GM18520 (cell line): ENCODE measurements around the gene EIF5.

ENCODE experiments used
- ATAC-seq: cut with Tn5 transposase; IDR thresholded peaks from one replicate; pipeline ENCODE4 v1.9.1; 2021; ENCODE audit not compliant: unreplicated experiment

EIF5 gene

DNA sequence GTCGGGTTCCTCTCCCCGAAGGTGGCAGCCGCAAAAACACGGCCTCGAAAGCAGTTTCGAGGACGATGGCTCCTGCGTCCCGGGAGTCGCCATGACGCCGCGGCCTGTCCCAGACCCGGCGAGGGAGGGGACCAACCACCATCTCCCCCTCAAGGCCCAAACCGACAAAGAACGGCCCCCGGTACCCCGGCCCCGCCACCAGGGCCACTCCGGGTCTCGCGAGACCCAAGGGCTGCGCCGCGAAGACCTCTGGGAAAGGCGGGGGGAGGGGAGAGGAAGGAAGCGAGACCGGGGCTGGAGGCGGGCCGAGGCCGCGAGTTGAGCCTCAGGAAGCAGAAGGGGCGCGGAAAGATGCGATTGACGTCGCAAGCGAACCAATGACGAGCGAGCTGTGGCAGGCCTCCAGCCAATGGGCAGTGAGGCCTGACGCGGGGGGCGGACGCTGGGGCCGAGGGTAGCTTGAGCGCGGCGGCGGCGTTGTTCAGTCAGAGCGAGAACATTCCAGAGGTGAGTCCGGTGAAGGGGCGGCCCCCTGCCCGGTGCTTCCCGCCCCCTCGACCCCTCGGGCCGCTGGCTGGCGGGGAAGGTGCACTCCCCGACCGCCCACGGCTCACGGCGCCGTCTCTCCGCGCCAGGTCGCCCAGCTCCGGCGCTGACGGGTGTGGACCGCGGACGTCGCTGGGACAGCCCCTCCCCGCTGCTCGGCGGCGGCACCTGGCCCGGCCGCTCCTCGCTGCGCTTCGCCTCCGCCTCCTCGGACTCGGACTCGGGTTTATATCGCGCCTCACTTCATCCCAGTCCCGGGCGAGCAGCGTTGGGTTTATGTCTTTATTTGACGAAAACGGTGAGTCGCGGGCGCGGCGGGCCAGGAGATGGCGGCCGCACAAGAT is at the start of gene EIF5:
Gene EIF5 (plus strand): TSS at position 484 of the 890 bp plus-strand sequence. CDS start 1,624 bp downstream, outside the sequence.
- peak; percentile 88 for ATAC-seq

GRCh38 chr14:103284574-103285467 is 49.2 kb upstream of the EIF5 start:
- ATAC-seq: no peak

- no peak for ATAC-seq
Measured at GRCh38 chr14:103286460-103286859, 47.6 kb upstream of the EIF5 start.

- no peak for ATAC-seq
Measured at GRCh38 chr14:103286968-103287850, 46.8 kb upstream of the EIF5 start.

DNA sequence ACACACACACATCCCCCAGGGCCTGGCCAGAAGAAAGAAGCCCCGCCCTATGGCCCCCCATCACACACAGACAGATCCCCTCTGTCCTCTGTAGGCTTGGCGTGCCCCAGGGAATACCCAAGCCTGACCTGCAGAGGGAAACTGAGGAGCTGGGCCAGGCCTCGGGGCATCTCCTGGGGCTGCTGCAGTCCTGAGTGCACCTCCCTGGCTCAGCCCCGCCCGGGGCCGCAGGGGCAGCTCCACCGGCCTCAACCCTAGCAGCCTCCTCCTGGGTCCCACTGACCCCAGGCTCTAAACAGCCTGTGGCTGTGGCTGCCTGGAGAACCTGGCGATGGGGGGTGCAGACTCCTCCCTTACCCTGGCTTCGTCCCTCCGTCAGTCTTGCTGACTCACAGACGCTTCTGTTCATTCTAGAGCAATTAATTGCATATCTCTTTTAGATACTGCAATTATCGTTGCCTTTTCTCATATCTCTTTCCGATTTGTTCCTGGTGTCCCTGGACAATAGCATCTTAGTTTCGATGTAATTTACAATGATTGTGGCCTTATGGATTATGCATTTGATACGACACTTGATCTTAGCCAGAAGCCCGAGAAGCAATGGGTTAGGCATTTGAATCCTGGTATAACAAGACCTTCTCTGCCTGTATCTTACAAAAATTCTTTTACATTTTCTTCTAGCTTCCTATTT is 45.8 kb upstream of the EIF5 start:
- no peak for ATAC-seq

- no peak for ATAC-seq
Measured at GRCh38 chr14:103290056-103290455, 44.0 kb upstream of the EIF5 start.

- ATAC-seq: no peak
Measured at GRCh38 chr14:103290494-103290893, 43.5 kb upstream of the EIF5 start.

DNA sequence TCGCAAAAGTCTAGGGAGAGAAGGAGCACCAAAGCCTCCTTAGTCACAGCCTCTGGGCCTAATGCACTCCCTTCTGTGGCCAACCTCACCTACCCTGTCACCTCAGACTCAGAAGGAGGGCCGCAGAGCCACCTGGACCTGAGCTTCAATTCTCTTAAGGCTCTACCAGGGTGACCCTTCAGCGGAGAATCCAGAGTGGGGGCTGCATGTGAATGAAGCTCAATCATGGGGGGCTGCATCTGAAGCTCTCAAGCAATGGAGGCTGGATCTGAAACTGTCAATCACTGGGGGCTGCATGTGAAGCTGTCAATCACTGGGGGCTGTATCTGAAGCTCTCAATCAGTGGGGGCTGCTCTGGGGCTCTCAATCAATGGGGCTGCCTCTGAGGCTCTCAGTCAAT is 43.1 kb upstream of the EIF5 start:
- ATAC-seq: no peak

GRCh38 chr14:103292426-103293374 is 41.3 kb upstream of the EIF5 start:
- ATAC-seq: peak; percentile 43

DNA sequence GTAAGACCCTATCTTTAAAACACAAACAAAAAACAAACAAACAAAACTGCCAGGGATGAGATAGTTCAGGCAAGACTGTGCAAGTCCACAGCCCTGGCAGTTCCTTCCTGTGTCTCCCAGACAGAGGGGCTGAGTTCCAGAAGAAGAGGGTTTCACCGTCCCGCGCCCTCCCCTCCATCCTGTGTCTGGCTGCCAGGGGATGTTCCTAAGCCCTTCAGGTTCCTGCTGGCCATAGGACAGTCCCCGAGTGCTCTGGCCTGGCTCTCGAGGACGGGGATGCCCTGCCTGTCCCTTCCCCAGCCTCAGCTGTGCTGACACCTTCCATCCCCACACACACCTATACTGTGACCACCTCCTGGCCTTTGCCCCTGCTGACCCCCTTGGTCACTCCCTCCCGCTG is 40.6 kb upstream of the EIF5 start:
- no peak for ATAC-seq

DNA sequence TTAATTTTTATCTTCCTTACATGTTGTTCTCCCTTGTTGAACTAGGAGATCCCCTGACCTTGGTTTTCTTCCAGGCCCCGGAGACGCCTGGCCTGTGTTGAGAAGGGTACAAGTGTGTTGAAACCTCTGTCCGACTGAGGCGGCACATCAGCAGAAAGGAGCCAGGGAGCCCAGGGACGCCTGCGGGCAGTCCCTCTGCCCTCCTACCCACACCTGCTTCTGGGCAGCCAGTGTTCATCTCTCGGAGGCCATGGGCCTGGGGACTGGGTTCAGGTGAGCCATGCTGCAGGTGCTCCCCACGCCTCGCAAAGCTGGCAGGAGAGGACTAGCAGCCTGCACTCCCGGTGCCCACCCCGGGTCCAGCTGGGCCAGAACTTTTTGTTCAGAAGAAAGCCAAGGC is 39.9 kb upstream of the EIF5 start:
- no peak for ATAC-seq

GRCh38 chr14:103296007-103296406 is 38.0 kb upstream of the EIF5 start:
- ATAC-seq: no peak

DNA sequence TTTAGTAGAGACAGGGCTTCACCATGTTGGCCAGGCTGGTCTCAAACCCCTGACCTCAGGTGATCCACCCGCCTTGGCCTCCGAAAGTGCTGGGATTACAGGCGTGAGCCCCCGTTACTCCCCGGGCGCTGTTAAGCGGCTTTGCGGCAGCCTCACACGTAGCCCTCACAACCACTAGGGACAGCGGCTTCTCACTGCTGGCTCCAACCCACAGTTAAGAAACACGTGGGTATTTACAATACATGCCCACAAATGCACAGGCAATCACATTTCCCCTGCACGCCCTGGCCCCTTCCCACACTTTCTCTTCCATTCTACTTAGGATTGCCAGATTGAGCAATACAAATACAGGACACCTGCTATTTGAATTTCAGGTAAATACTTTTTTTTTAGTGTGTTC is 37.0 kb upstream of the EIF5 start:
- ATAC-seq: no peak

DNA sequence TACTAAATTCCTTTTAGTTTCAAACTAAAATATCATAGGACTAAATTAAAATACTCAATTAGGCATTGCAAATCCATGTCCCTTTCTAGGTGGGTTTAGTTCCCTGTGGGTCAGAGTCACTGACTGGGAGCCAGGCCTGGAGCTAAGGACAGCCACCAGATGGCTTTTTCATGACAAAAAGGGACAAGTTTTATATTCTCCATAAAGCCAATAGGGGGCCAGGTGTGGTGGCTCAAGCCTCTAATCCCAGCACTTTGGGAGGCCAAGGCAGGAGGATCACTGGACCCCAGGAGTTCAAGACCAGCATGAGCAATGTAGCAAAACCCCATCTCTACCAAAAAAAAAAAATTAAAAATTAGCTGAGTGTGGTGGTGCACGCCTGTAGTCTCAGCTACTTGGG is 35.4 kb upstream of the EIF5 start:
- no peak for ATAC-seq

GRCh38 chr14:103301512-103302354 is 32.3 kb upstream of the EIF5 start:
- ATAC-seq: no peak

DNA sequence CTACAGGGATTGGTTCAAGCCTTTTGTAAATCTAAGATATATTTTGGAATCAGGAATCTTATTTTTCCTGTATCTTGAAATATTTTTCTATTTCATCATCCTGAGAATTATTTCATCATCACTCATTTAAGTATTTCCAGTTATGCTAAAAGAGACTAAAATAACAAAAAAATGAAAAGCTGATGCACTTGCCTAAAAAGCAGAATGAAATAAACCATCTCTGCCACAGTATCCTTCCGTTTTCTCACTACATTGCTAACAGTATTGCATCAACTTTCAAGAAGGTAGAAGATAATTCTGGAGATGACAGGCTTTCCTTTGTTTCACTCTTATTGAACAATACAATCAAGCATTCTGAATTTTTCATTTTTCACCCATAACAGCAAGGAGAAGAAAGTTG is 31.1 kb upstream of the EIF5 start:
- no peak for ATAC-seq

- no peak for ATAC-seq
Measured at GRCh38 chr14:103304706-103305105, 29.3 kb upstream of the EIF5 start.
